Glutamatergic neuron (in vitro differentiated cells): Measurements from ENCODE around the gene MYCL. TPM values are rescaled to one million over a fixed set of nuclear protein-coding genes. Genes with fewer than 3 reads are reported as not detected.

Experiments used
- DNase-seq: peaks from one replicate; pipeline ENCODE4 v3.0.0; 2022
- H3K27ac Mint-ChIP-seq: one replicate; pipeline ENCODE4 v1.8.0; 2020; ENCODE audit warnings: mild to moderate bottlenecking, mixed read lengths, inconsistent platforms; ENCODE audit not compliant: unreplicated experiment
- H3K27me3 Mint-ChIP-seq: one replicate; pipeline ENCODE4 v1.8.0; 2020; ENCODE audit warnings: mild to moderate bottlenecking, moderate library complexity, mixed read lengths, inconsistent platforms; ENCODE audit not compliant: unreplicated experiment
- H3K36me3 Mint-ChIP-seq: one replicate; pipeline ENCODE4 v1.8.0; 2020; ENCODE audit warnings: mild to moderate bottlenecking, mixed read lengths, inconsistent platforms; ENCODE audit not compliant: unreplicated experiment
- H3K4me1 Mint-ChIP-seq: one replicate; pipeline ENCODE4 v1.8.0; 2020; ENCODE audit warnings: mild to moderate bottlenecking, low read depth, mixed read lengths, inconsistent platforms; ENCODE audit not compliant: unreplicated experiment
- H3K4me3 Mint-ChIP-seq: one replicate; pipeline ENCODE4 v1.8.0; 2020; ENCODE audit warnings: mild to moderate bottlenecking, mixed read lengths, inconsistent platforms; ENCODE audit not compliant: unreplicated experiment
- H3K9me3 Mint-ChIP-seq: one replicate; pipeline ENCODE4 v1.8.0; 2020; ENCODE audit warnings: mild to moderate bottlenecking, moderate library complexity, mixed read lengths, inconsistent platforms; ENCODE audit not compliant: unreplicated experiment
- CTCF ChIP-seq: fragments of 200-600 bp; sonication (generic); IDR thresholded peaks from one replicate; pipeline ENCODE4 v1.5.0; 2021; ENCODE audit not compliant: partially characterized antibody, unreplicated experiment
- total RNA-seq: library from RNA; stranded (reverse); fragmentation: NEBNext Ultra II Directional; extraction: Animal tissue kit (Norgen Biotek cat#: 25700); gene quantifications from one replicate; pipeline ENCODE4 v1.2.1, GENCODE V29; 2021; ENCODE audit not compliant: unreplicated experiment

MYCL gene
- total RNA-seq, 1 donor from 2014 or later, result 97.7 TPM

- H3K36me3 Mint-ChIP-seq, result no peaks in the 10 kb centered on the region
These were observed 25.8 kb upstream of the MYCL start for GRCh38 chr1:39927538-39927937.

DNA sequence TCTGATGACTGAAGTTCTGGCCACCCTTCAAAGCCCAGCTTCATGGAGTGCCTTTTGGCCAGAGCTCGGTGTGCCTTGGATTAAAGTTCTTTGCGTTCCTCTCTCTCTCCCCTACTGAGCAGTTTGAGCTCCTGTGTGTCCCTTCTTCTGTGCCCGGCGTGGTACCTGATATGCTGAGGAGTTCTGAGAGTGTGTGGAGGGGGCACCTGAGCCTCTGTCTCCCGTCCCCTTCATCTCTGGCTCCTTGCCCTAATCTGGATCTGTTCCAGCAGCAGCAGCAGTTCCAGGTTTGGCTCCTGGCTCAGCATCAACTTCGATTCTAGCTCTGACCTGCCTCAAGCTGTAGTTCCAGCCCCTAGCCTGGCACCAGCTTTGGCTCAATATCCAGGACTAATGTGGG lies 25.1 kb upstream of the MYCL start:
- Mint-ChIP-seq H3K9me3 (no peaks in the 10 kb centered on the region), H3K4me3 (no peak overlapping the region), H3K27ac (no peak overlapping the region), H3K27me3 (peaks cover 7% of the 10 kb centered on the region), H3K36me3 (no peaks in the 10 kb centered on the region), H3K4me1 (peaks cover 10% of the 10 kb centered on the region)
- no peak for DNase-seq
- TF ChIP-seq CTCF, result no peak

More at GRCh38 chr1:39927538-39927937, 25.8 kb upstream of the MYCL start:
- Mint-ChIP-seq H3K4me1 (peaks cover 6% of the 10 kb centered on the region), H3K9me3 (no peaks in the 10 kb centered on the region), H3K27me3 (peaks cover 6% of the 10 kb centered on the region), H3K27ac (no peak overlapping the region), H3K4me3 (no peak overlapping the region)
- no peak for DNase-seq
- no peak for TF ChIP-seq CTCF

GRCh38 chr1:39926343-39926793 lies 24.7 kb upstream of the MYCL start:
- Mint-ChIP-seq H3K36me3 (no peaks in the 10 kb centered on the region), H3K4me3 (no peak overlapping the region), H3K9me3 (no peaks in the 10 kb centered on the region), H3K4me1 (peaks cover 10% of the 10 kb centered on the region), H3K27me3 (peaks cover 7% of the 10 kb centered on the region), H3K27ac (no peak overlapping the region)
- no peak for TF ChIP-seq CTCF
- no peak for DNase-seq

DNA sequence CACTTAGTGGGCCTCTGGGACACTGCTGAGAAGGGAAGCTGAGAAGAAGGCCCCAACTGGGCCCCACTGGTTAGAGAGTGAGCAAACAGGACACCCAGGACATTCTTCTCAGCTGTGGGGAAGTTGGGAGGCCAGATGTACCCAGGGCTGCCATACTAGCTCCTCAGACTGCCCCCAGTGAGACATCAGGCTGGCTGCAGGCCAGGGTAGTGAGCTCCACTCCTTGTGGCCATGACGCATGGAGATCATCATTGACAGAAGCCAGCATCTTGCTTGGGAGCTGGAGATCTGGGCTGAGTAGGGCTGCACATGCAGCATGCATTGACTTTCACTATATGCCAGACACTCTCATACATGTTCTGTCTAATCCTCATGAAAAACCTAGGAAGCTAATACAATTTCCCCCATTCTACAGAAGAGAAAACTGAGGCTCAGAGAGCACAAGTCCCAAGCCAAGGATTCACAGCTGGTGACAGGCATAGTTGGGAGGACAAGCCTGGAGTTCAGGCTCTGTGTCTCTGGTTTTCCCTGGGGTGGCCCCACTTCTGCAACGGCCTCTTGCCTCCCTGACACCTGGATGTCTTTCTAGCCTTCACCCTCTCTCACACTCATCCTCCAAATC lies 24.1 kb upstream of the MYCL start:
- Mint-ChIP-seq H3K27ac (no peak overlapping the region), H3K27me3 (peaks cover 7% of the 10 kb centered on the region), H3K36me3 (no peaks in the 10 kb centered on the region), H3K4me1 (peaks cover 10% of the 10 kb centered on the region), H3K4me3 (no peak overlapping the region), H3K9me3 (no peaks in the 10 kb centered on the region)
- TF ChIP-seq CTCF, result no peak
- no peak for DNase-seq

GRCh38 chr1:39922251-39922688 lies 20.6 kb upstream of the MYCL start:
- Mint-ChIP-seq H3K4me3 (peak overlapping the region; percentile 59), H3K27ac (no peak overlapping the region), H3K27me3 (peaks cover 8% of the 10 kb centered on the region), H3K36me3 (no peaks in the 10 kb centered on the region), H3K4me1 (peaks cover 12% of the 10 kb centered on the region), H3K9me3 (peaks cover 2% of the 10 kb centered on the region)
- DNase-seq, result peak; percentile 28
- TF ChIP-seq CTCF, result no peak
